Pancreas (tissue), 10 donors: ENCODE results near the gene CCDC112. TPM values are rescaled to one million over a fixed set of nuclear protein-coding genes. Genes with fewer than 3 reads are reported as not detected.

ENCODE experiments used
- ATAC-seq, 4 donors: fragments of 200-7000 bp; cut with Tn5 transposase; one replicate each; pipeline versions ENCODE4 v1.8.0 to v1.9.1; 2020; ENCODE audit warnings: mild to moderate bottlenecking in 4 of 4, moderate library complexity in 4 of 4
- DNase-seq, 6 donors: peaks; one replicate each; pipeline ENCODE4 v3.0.0-alpha.2; 2020
- FAIRE-seq: peaks from 2 replicates; lab custom pipeline; 2012; peaks lifted over from hg19 to GRCh38; lab: Jason Lieb, UNC
- H3K27ac ChIP-seq, 4 donors: fragments of 200-600 bp; sonication (generic); 1 replicate in 3 of 4; 2 replicates in 1 of 4; pipeline versions ENCODE4 v1.5.0 to v1.8.0; 2020
- H3K27me3 ChIP-seq, 4 donors: fragments of 200-600 bp; one replicate each; pipeline ENCODE4 v1.8.0; 2021
- H3K36me3 ChIP-seq, 3 donors: fragments of 200-600 bp; sonication (generic) in 1 of 3; one replicate each; pipeline versions ENCODE4 v1.5.0 to v1.8.0; 2020 to 2021
- H3K4me1 ChIP-seq, 3 donors: fragments of 200-600 bp; one replicate each; pipeline ENCODE4 v1.8.0; 2021
- H3K4me3 ChIP-seq, 4 donors: fragments of 200-600 bp; sonication (generic) in 2 of 4; one replicate each; pipeline versions ENCODE4 v1.5.0 to v1.8.0; 2020 to 2021
- H3K9me3 ChIP-seq, 4 donors: fragments of 200-600 bp; one replicate each; pipeline ENCODE4 v1.8.0; 2021
- WGBS, 2 donors: extraction: QIAGEN DNeasy Blood & Tissue Kit; methylation state at CpG; one replicate each; pipeline ENCODE4 v1.1.7; 2013; 5-methylcytosine and 5-hydroxymethylcytosine counted together
- intact Hi-C, 3 donors: fragments of 100-400 bp; cut with DNase I; formaldehyde crosslinking; loops; one replicate each; pipeline versions ENCODE4 v1.11.1 to v1.14.2; 2022
- polyA plus RNA-seq, 2 donors: library from polyadenylated mRNA; stranded (reverse); fragments of 200-250 nt; gene quantifications; one replicate each; pipeline ENCODE4 v1.2.3, GENCODE V29; 2013
- total RNA-seq, 6 donors: library from RNA; stranded (reverse); fragmentation: NEBNext Ultra II Directional in 4 of 6; extraction: Animal tissue kit (Norgen Biotek cat#: 25700) in 4 of 6; gene quantifications; one replicate each; pipeline versions ENCODE4 v1.2.1 to v1.2.4, GENCODE V29; 2021 to 2023
- TF ChIP-seq, protein P1 (sequence below), 4 donors: fragments of 200-600 bp; sonication (generic) in 3 of 4; IDR thresholded peaks; one replicate each; pipeline versions ENCODE4 v1.5.0 to v1.8.0; 2021; ENCODE audit warnings: antibody characterized with exemption in 4 of 4
- donor health status: healthy with polysubstance abuse.
- donor health status: DM: no; HTN: no; CAD: no; lungs with moderate emphysema.
- donor health status: DM: no; HTN: no; CAD: no.
- donor health status: control.
- donor health status: control.
- donor health status: Bipolar disorder and iron deficiency.
- donor health status: DM: yes; HTN: yes; CAD: no.
- donor health status: DM: no; HTN: no; CAD: no.
- donor health status: DM: no; HTN: no; CAD: no.
- donor health status: DM: yes; HTN: yes; CAD: no.

CCDC112 gene
- total and polyA plus RNA-seq, 8 donors: 3.3 to 7.9 (median 5.0) TPM

DNA sequence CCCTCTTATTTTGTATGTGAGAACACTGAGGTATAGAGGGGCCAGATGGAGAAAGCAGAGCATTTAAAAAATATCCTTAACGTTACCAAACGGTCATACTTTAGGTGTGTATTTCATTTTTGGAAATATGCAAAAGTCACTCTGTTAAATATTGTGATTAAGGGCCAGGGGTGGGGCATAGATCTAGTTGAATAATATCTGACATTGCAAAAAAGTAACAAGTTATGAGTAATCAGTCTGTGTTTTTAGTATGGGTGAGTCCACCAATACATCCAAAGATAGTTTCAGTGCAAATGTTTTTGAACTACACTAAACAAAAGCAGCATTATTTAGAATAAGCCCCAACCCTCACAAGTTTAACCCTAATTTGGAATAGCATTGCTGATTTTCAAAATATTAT is 45.3 kb upstream of the CCDC112 start:
- Histone ChIP-seq H3K4me3 (no peak overlapping the region), H3K4me1 (no peaks in the 10 kb centered on the region), H3K27ac (no peak overlapping the region), H3K9me3 (peaks cover 0 to 4% (median 0%) of the 10 kb centered on the region in 4 donors), H3K27me3 (no peaks in the 10 kb centered on the region), H3K36me3 (no peaks in the 10 kb centered on the region)
- WGBS, 2 donors: 85 to 89% methylated on average over 2 of the region's 2 CpGs
- TF ChIP-seq, protein P1, sequence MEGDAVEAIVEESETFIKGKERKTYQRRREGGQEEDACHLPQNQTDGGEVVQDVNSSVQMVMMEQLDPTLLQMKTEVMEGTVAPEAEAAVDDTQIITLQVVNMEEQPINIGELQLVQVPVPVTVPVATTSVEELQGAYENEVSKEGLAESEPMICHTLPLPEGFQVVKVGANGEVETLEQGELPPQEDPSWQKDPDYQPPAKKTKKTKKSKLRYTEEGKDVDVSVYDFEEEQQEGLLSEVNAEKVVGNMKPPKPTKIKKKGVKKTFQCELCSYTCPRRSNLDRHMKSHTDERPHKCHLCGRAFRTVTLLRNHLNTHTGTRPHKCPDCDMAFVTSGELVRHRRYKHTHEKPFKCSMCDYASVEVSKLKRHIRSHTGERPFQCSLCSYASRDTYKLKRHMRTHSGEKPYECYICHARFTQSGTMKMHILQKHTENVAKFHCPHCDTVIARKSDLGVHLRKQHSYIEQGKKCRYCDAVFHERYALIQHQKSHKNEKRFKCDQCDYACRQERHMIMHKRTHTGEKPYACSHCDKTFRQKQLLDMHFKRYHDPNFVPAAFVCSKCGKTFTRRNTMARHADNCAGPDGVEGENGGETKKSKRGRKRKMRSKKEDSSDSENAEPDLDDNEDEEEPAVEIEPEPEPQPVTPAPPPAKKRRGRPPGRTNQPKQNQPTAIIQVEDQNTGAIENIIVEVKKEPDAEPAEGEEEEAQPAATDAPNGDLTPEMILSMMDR (IDR thresholded peaks at IDR 0.05): no peak
- intact Hi-C loops: no loop called here
- no peak for DNase-seq
- FAIRE-seq: no peak
- no peak for ATAC-seq

DNA sequence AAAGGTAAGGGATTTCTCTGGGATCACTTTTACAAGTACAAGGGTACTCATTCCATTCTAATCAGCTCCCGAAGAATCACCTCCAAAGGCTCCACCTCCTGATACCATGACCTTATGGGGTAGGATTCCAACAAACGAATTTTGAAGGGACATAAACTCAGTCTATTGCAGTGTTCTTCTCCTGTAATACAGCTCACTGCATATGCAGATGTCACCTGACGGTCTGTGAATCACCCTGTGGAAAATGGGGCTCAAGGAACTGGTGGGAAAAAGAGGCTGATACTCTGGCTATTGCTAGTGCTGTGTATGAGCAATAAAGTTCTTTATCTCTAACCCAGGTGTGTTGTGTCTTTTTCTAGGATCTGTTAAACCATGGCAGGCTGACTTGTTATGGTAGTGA is 42.4 kb upstream of the CCDC112 start:
- no peak overlapping the region for H3K4me3 ChIP-seq
- H3K9me3 ChIP-seq: peaks cover 0 to 4% (median 0%) of the 10 kb centered on the region in 4 donors
- H3K4me1 ChIP-seq: no peaks in the 10 kb centered on the region
- H3K36me3 ChIP-seq: no peaks in the 10 kb centered on the region
- intact Hi-C loops: no loop called here
- no peak for ATAC-seq
- 76 to 80% methylated on average over 3 of the region's 3 CpGs for WGBS, 2 donors
- no peak for FAIRE-seq
- H3K27ac ChIP-seq: no peak overlapping the region
- no peaks in the 10 kb centered on the region for H3K27me3 ChIP-seq
- TF ChIP-seq, protein P1 (IDR thresholded peaks at IDR 0.05): no peak
- DNase-seq: no peak

DNA sequence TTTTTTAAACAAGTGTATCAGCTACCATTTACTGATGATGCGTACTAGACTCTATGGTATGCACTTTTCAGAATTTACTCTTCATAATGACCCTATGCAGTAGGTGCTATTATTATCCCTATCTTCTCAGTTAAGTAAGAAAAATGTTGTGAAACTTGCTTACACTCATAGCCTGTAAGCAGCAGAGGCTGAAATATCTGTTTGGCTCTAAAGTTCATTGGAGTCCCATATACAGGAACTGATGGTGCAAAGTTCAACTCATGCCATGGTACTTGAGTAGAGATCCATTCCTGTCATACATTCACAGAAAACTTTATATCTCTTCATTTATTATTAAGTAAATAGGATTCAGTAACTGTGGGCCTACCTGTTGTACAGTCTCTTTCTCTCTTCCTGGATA is 41.4 kb upstream of the CCDC112 start:
- TF ChIP-seq, protein P1 (IDR thresholded peaks at IDR 0.05): no peak
- no peaks in the 10 kb centered on the region for H3K27me3 ChIP-seq
- H3K4me3 ChIP-seq: no peak overlapping the region
- 98 to 100% methylated on average over 1 of the region's 1 CpG for WGBS, 2 donors
- no peaks in the 10 kb centered on the region for H3K36me3 ChIP-seq
- FAIRE-seq (no peak), ATAC-seq (no peak), DNase-seq (no peak)
- no peaks in the 10 kb centered on the region for H3K4me1 ChIP-seq
- intact Hi-C loops: no loop called here
- no peak overlapping the region for H3K27ac ChIP-seq
- H3K9me3 ChIP-seq: peaks cover 0 to 4% (median 0%) of the 10 kb centered on the region in 4 donors

- Histone ChIP-seq H3K36me3 (no peaks in the 10 kb centered on the region), H3K9me3 (peaks cover 0 to 4% (median 0%) of the 10 kb centered on the region in 4 donors), H3K4me1 (no peaks in the 10 kb centered on the region), H3K27me3 (no peaks in the 10 kb centered on the region), H3K4me3 (no peak overlapping the region), H3K27ac (no peak overlapping the region)
- ATAC-seq: no peak
- TF ChIP-seq, protein P1 (IDR thresholded peaks at IDR 0.05): no peak
- FAIRE-seq: no peak
- no peak for DNase-seq
- intact Hi-C loops: no loop called here
- WGBS, 2 donors: 100% methylated on average over 1 of the region's 1 CpG
Observed at GRCh38 chr5:115336964-115337363, 40.5 kb upstream of the CCDC112 start.

GRCh38 chr5:115336201-115336720 is 39.8 kb upstream of the CCDC112 start:
- ATAC-seq (no peak), DNase-seq (no peak), FAIRE-seq (no peak)
- H3K4me3 ChIP-seq: no peak overlapping the region
- no peaks in the 10 kb centered on the region for H3K27me3 ChIP-seq
- TF ChIP-seq, protein P1 (IDR thresholded peaks at IDR 0.05): no peak
- no peaks in the 10 kb centered on the region for H3K4me1 ChIP-seq
- WGBS, 2 donors: 73 to 96% methylated on average over 1 of the region's 1 CpG
- no peak overlapping the region for H3K27ac ChIP-seq
- H3K9me3 ChIP-seq: peaks cover 0 to 4% (median 0%) of the 10 kb centered on the region in 4 donors
- intact Hi-C loops: no loop called here
- no peaks in the 10 kb centered on the region for H3K36me3 ChIP-seq
